Esophagus muscularis mucosa (tissue), 4 donors: ENCODE data around the gene OR8B12. TPM values are rescaled to one million over a fixed set of nuclear protein-coding genes. Genes with fewer than 3 reads are reported as not detected.

Experiments used
- DNase-seq: peaks from one replicate; pipeline ENCODE4 v3.0.0-alpha.2; 2017; ENCODE audit errors: extremely low spot score
- H3K27ac ChIP-seq, 4 donors: fragments of 200-600 bp; sonication (generic); replicated peaks in 1 of 4; 1 replicate in 3 of 4; 2 replicates in 1 of 4; pipeline ENCODE4 v1.5.1; 2016 to 2019; ENCODE audit warnings: mild to moderate bottlenecking in 1 of 4
- H3K27me3 ChIP-seq, 4 donors: fragments of 200-600 bp; sonication (generic); one replicate each; pipeline versions ENCODE4 v1.5.1 to v1.6.0; 2016 to 2019
- H3K36me3 ChIP-seq, 4 donors: fragments of 200-600 bp; sonication (generic); one replicate each; pipeline ENCODE4 v1.5.1; 2016 to 2019
- H3K4me1 ChIP-seq, 4 donors: fragments of 200-600 bp; sonication (generic); one replicate each; pipeline ENCODE4 v1.5.1; 2016 to 2019
- H3K4me3 ChIP-seq, 4 donors: fragments of 200-600 bp; sonication (generic); 1 replicate in 2 of 4; 2 replicates in 2 of 4; pipeline ENCODE4 v1.5.1; 2016 to 2019; ENCODE audit warnings: mild to moderate bottlenecking in 4 of 4, moderate library complexity in 1 of 4
- H3K9me3 ChIP-seq, 4 donors: fragments of 200-600 bp; sonication (generic); 1 replicate in 3 of 4; 2 replicates in 1 of 4; pipeline ENCODE4 v1.5.1; 2016 to 2019
- CTCF ChIP-seq, 3 experiments: fragments of 200-600 bp in 2 of 3; fragments of 450-650 bp in 1 of 3; sonication (generic) in 2 of 3; IDR thresholded peaks; one replicate each; pipeline ENCODE4 v1.5.1; 2017 to 2019; ENCODE audit warnings: antibody characterized with exemption in 3 of 3, mild to moderate bottlenecking in 2 of 3, moderate library complexity in 1 of 3
- EP300 ChIP-seq: sonication (generic); formaldehyde crosslinking; IDR thresholded peaks from one replicate; pipeline ENCODE4 v1.6.1; 2017; ENCODE audit warnings: antibody characterized with exemption
- POLR2A ChIP-seq: fragments of 450-650 bp; IDR thresholded peaks from one replicate; pipeline ENCODE4 v1.6.1; 2017; ENCODE audit warnings: antibody characterized with exemption, moderate library complexity, mild to moderate bottlenecking, low read depth
- POLR2AphosphoS5 ChIP-seq, 2 donors: sonication (generic); formaldehyde crosslinking; IDR thresholded peaks; one replicate each; pipeline ENCODE4 v1.6.1; 2017; ENCODE audit warnings: antibody characterized with exemption in 2 of 2
- WGBS: methylation state at CpG from one replicate; pipeline ENCODE4 v1.1.5; 2018; 5-methylcytosine and 5-hydroxymethylcytosine counted together
- intact Hi-C: fragments of 100-400 bp; cut with DNase I; formaldehyde crosslinking; loops from one replicate; pipeline ENCODE4 v1.15.1; 2023
- total RNA-seq, 4 donors: library from RNA; depleted of rRNA; stranded (reverse); fragments of >200 nt; gene quantifications; one replicate each; pipeline versions ENCODE4 v1.1.0 to v1.2.1, GENCODE V29; 2016

The OR8B12 gene
- total RNA-seq, 4 donors from 2014 or later, result not detected

DNA sequence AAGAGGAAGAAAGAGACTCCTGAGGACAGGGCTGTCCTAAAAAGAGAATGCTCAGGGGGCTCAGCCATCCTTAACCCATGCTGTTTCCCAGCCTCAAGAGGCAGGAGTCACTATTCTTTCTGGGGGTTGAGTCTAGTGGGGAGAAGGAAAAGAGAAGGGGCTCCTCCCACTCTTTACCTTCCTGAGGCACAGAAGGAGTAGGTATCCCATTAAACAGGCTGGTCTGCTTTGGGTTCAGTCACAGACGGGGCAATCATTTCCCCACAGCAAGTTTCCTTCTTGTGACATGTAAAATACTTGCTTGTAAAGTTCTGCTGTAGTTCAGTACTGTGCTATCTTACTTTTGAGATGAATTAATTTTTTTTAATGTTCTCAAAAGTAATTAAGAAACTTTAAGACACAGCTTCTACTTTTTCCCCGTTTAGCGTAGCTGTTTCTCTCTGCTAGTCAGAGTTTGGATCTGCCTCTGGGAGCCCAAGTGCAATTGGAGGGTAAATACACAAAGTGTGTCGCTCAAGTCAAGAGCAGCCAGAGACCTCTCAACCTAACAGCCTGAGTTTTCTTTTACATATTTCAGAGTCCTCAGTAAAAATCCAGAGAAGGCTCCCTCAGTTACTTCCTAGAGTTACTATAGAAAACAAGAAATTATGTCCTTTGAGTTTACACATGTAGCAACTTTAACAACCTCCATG is 41.4 kb upstream of the OR8B12 start:
- 69% methylated on average over 4 of the region's 4 CpGs for WGBS
- H3K36me3 ChIP-seq, result no peaks in the 10 kb centered on the region
- H3K4me3 ChIP-seq, result no peak overlapping the region
- H3K27ac ChIP-seq, result no peak overlapping the region
- intact Hi-C loops, result loop anchor here (5.0 to 10.0 kb wide), 2 partner anchors 163 to 510 kb away; partner anchors contain the start of gene OR8B4
- no peaks in the 10 kb centered on the region for H3K9me3 ChIP-seq
- TF ChIP-seq POLR2AphosphoS5 (IDR thresholded peaks at IDR 0.05), result no peak
- TF ChIP-seq CTCF (IDR thresholded peaks at IDR 0.05), result no peak
- no peak for TF ChIP-seq POLR2A
- TF ChIP-seq EP300, result no peak
- H3K4me1 ChIP-seq, result no peaks in the 10 kb centered on the region
- no peak for DNase-seq
- no peaks in the 10 kb centered on the region for H3K27me3 ChIP-seq

GRCh38 chr11:124583781-124584180 is 40.3 kb upstream of the OR8B12 start:
- no peak overlapping the region for H3K4me3 ChIP-seq
- no peak for DNase-seq
- H3K27ac ChIP-seq, result no peak overlapping the region
- 79% methylated on average over 8 of the region's 8 CpGs for WGBS
- intact Hi-C loops, result loop anchor here (5.0 to 10.0 kb wide), 2 partner anchors 161 to 509 kb away; partner anchors contain the start of gene OR8B4
- no peaks in the 10 kb centered on the region for H3K27me3 ChIP-seq
- TF ChIP-seq EP300 (no peak), POLR2A (no peak), CTCF (IDR thresholded peaks at IDR 0.05) (no peak), POLR2AphosphoS5 (IDR thresholded peaks at IDR 0.05) (no peak)
- no peaks in the 10 kb centered on the region for H3K36me3 ChIP-seq
- no peaks in the 10 kb centered on the region for H3K4me1 ChIP-seq
- H3K9me3 ChIP-seq, result no peaks in the 10 kb centered on the region

- Histone ChIP-seq H3K4me3 (no peak overlapping the region), H3K4me1 (no peaks in the 10 kb centered on the region), H3K36me3 (no peaks in the 10 kb centered on the region), H3K27ac (no peak overlapping the region), H3K9me3 (no peaks in the 10 kb centered on the region), H3K27me3 (no peaks in the 10 kb centered on the region)
- 74% methylated on average over 2 of the region's 2 CpGs for WGBS
- DNase-seq, result no peak
- TF ChIP-seq POLR2A (no peak), CTCF (IDR thresholded peaks at IDR 0.05) (no peak), EP300 (no peak), POLR2AphosphoS5 (IDR thresholded peaks at IDR 0.05) (no peak)
- intact Hi-C loops, result loop anchor here (5.0 to 10.0 kb wide), 2 partner anchors 160 to 508 kb away; partner anchors contain the start of gene OR8B4
Measured at GRCh38 chr11:124582565-124582964, 39.1 kb upstream of the OR8B12 start.

- H3K4me1 ChIP-seq, result no peaks in the 10 kb centered on the region
- no peaks in the 10 kb centered on the region for H3K27me3 ChIP-seq
- H3K9me3 ChIP-seq, result no peaks in the 10 kb centered on the region
- no peaks in the 10 kb centered on the region for H3K36me3 ChIP-seq
- TF ChIP-seq POLR2A (no peak), CTCF (IDR thresholded peaks at IDR 0.05) (no peak), POLR2AphosphoS5 (IDR thresholded peaks at IDR 0.05) (no peak), EP300 (no peak)
- no peak overlapping the region for H3K27ac ChIP-seq
- H3K4me3 ChIP-seq, result no peak overlapping the region
- WGBS, result 71% methylated on average over 6 of the region's 6 CpGs
- intact Hi-C loops, result loop anchor here (5.0 to 10.0 kb wide), 2 partner anchors 160 to 507 kb away; partner anchors contain the start of gene OR8B4
- no peak for DNase-seq
Measured at GRCh38 chr11:124581817-124582216, 38.4 kb upstream of the OR8B12 start.
